EH (cell line): Measurements from ENCODE around the gene COL28A1.
"Not testable (repeated sequence)": the region's sequence is repeated elsewhere in the genome, so short reads cannot be mapped to it uniquely, and the experiment has no call there.

Experiments
- DNase-seq: peaks from one replicate; pipeline ENCODE4 v3.0.0-alpha.2; 2015; ENCODE audit warnings: low read depth

The COL28A1 gene

GRCh38 chr7:7464991-7465765, 70.5 kb downstream of the COL28A1 start:
- DNase-seq: not testable (repeated sequence)

GRCh38 chr7:7454000-7454399, 81.7 kb downstream of the COL28A1 start:
- DNase-seq: no peak

- no peak for DNase-seq
These were observed 83.0 kb downstream of the COL28A1 start for GRCh38 chr7:7452652-7453051.

GRCh38 chr7:7452119-7452518, 83.6 kb downstream of the COL28A1 start:
- no peak for DNase-seq

- DNase-seq: no peak
These were observed 86.6 kb downstream of the COL28A1 start for GRCh38 chr7:7449055-7449454.

GRCh38 chr7:7446616-7447015, 89.1 kb downstream of the COL28A1 start:
- DNase-seq: no peak

- peak; percentile 10 for DNase-seq
These were observed 91.8 kb downstream of the COL28A1 start for GRCh38 chr7:7443806-7444350.

GRCh38 chr7:7439564-7439963, 96.1 kb downstream of the COL28A1 start:
- DNase-seq: peak; percentile 28

GRCh38 chr7:7438851-7439250, 96.8 kb downstream of the COL28A1 start:
- peak; percentile 99 for DNase-seq

GRCh38 chr7:7435978-7436377, 99.7 kb downstream of the COL28A1 start:
- DNase-seq: no peak

GRCh38 chr7:7434329-7434728, 101.3 kb downstream of the COL28A1 start:
- DNase-seq: no peak

GRCh38 chr7:7433811-7434210, 101.9 kb downstream of the COL28A1 start:
- DNase-seq: peak; percentile 35

GRCh38 chr7:7432979-7433378, 102.7 kb downstream of the COL28A1 start:
- no peak for DNase-seq

GRCh38 chr7:7428806-7429205, 106.9 kb downstream of the COL28A1 start:
- DNase-seq: peak; percentile 87

- peak; percentile 22 for DNase-seq
These were observed 108.3 kb downstream of the COL28A1 start for GRCh38 chr7:7427363-7427762.

- no peak for DNase-seq
These were observed 109.0 kb downstream of the COL28A1 start for GRCh38 chr7:7426676-7427075.

GRCh38 chr7:7425321-7425720, 110.4 kb downstream of the COL28A1 start:
- no peak for DNase-seq

- peak; percentile 74 for DNase-seq
These were observed 111.4 kb downstream of the COL28A1 start for GRCh38 chr7:7424151-7424873.

- no peak for DNase-seq
These were observed 113.0 kb downstream of the COL28A1 start for GRCh38 chr7:7422641-7423040.

- no peak for DNase-seq
These were observed 113.8 kb downstream of the COL28A1 start for GRCh38 chr7:7421826-7422225.

- no peak for DNase-seq
These were observed 116.7 kb downstream of the COL28A1 start for GRCh38 chr7:7418997-7419396.

- no peak for DNase-seq
These were observed 117.8 kb downstream of the COL28A1 start for GRCh38 chr7:7417851-7418250.

- no peak for DNase-seq
These were observed 118.3 kb downstream of the COL28A1 start for GRCh38 chr7:7417414-7417813.
